Activated CD8-positive, alpha-beta memory T cell treated with anti-CD3 and anti-CD28 coated beads for 48 hours (primary cell): Measurements from ENCODE around the gene ZNF80.
"Not testable (repeated sequence)": the region's sequence is repeated elsewhere in the genome, so short reads cannot be mapped to it uniquely, and the experiment has no call there.

ENCODE experiments used
- DNase-seq, 3 experiments: peaks; one replicate each; pipeline ENCODE4 v3.0.0-alpha.2; 2020; ENCODE audit warnings: low read depth in 2 of 3, low spot score in 2 of 3

ZNF80 gene

DNA sequence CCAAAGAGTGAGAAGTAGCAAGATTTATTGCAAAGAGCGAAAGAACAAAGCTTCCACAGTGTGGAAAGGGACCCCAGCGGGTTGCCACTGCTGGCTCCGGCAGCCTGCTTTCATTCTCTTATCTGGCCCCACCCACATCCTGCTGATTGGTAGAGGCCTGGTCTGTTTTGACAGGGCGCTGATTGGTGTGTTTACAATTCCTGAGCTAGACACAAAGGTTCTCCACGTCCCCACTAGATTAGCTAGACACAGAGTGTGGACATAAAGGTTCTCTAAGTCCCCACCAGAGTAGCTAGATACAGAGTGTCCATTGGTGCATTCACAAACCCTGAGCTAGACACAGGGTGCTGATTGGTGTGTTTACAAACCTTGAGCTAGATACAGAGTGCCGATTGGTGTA lies at the start of gene ZNF80:
Gene ZNF80, minus strand, starts transcription at position 101 of the 400 bp plus-strand sequence. CDS start 504 bp downstream, outside the sequence.
- DNase-seq, result not testable (repeated sequence)

DNA sequence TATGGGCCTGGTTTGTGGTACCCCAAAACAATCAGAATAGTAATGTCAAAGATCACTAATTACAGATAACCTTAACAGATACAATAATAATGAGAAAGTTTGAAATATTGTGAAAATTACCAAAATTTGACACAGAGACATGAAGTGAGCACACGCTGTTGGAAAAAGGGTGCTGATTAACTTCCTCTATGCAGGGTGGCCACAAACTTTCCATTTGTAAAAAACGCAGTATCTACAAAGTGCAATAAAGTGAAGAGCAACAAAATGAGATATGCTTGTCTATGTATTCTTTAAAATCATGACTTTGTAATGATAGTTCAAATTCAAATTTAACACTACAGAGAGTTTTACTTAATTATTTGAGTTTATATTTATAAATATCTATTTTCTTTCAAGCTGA lies 48.9 kb upstream of the ZNF80 start:
- no peak for DNase-seq

DNA sequence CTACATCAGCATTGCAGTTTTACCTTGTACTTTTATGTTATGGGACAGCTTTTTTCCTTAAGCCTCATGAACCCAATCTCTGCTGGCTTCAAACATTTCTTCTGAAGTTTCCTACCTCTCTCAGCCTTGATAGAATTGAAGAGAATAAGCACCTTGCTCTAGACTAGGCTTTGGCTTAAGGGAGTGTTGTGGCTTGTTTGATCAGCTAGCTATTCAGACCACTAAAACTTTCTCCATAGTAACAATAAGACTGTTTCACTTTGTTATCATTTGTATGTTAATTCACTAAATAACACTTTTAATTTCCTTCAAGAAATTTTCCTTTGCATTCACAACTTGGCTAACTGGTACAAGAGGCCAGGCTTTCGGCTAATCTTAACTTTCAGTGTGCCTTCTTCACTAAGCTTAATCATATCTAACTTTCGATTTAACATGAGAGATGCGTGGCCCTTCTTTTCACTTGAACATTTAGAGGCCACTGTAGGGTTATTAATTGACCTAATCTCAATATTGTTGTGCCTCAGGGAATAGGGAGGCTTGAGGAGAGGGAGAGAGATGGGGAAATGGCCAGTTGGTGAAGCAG lies 48.4 kb upstream of the ZNF80 start:
- no peak for DNase-seq

DNA sequence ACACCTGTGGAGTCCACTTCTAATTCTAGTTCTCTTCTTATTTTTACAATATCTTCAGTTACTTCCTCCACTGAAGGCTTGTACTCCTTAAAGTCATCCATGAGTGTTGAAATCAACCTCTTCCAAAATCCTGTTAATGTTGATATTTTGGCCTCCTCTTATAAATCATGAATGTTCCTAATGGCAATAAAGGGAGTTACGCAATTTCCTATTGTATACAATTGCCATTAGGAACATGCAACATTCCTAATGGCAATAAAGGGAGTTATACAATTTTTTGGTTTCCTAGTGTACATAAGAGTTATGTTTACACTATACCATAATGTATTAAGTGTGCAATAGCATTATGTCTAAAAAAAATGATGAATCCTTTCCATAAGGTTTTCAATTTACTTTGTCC lies 47.3 kb upstream of the ZNF80 start:
- no peak for DNase-seq

DNA sequence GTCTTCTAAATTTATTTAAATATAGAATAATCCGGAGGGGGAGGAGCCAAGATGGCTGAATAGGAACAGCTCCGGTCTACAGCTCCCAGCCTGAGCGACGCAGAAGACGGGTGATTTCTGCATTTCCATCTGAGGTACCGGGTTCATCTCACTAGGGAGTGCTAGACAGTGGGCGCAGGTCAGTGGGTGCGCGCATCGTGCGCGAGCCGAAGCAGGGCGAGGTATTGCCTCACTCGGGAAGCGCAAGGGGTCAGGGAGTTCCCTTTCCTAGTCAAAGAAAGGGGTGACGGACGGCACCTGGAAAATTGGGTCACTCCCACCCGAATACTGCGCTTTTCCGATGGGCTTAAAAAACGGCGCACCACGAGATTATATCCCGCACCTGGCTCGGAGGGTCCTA lies 39.5 kb upstream of the ZNF80 start:
- not testable (repeated sequence) for DNase-seq

DNA sequence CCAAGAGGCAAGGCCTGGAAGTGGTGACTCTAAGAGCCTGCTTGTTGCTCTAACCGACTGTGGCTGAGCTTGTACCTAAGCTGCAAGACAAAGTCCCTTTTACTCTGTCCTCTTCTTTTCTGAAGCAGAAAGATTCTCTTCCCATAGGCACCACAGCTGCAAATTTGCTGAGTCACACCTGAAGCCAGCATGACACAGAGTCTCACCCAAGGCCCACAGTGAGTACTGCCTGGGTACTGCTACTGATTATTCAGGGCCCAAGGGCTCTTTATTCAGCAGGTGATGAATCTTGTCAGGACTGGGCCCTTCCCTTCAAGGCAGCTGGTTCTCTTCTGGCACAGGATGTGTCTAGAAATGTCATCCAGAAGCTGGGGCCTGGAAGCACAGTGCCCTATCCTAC lies 37.6 kb upstream of the ZNF80 start:
- DNase-seq, result no peak

DNA sequence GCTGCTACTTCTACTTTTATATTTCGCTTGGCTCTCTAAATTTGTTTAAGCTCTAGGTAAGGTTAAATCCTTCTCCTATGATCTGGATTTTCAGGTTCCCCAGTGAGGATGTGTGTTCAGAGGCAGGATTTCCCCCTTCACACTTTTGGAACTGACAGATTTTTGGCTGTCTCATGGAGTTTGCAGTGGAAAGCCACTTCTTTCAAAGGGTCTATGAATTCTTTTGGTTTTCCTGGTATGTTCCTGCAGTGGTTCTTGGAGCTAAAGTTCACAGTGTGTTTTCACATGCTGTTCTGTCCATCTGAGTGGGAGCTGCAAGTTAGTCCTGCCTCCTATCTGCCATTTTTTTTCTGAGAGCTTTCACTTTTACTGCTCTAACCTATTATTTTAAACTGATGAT lies 34.9 kb upstream of the ZNF80 start:
- no peak for DNase-seq

DNA sequence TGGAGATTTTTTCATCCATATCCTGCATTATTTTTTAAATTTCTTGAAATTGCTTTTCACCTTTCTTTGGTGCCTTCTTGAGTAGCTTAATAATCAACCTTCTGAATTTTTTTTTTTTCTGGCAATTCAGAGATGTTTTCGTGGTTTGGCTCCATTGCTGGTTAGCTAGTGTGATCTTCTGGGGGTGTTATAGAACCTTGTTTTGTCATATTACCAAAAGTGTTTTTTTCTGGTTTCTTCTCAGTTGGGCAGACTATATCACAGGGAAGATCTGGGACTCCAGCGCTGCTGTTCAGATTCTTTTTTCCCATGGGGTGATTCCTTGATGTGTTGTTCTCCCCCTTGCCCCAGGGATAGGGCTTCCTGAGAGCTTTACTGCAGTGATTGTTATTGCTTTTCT lies 32.6 kb upstream of the ZNF80 start:
- DNase-seq, result no peak

DNA sequence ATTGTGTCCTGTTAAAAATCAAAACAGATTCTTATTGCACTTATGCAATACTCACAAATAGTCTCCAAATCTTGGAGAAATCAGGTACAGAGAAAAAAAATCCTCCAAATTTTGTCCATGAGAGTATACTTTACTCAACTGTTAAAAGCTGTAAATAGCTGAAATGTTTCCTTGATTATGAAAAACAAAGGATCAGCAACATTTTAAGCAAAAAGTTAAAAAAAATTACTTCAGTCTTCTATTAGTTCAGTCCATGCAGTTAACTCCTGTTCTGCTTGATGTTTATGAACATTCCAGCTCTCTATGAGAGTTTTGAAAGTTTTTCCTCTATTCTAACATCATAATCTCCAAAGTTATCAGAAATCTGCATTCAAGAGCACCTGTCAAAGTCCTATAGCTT lies 22.8 kb upstream of the ZNF80 start:
- no peak for DNase-seq

DNA sequence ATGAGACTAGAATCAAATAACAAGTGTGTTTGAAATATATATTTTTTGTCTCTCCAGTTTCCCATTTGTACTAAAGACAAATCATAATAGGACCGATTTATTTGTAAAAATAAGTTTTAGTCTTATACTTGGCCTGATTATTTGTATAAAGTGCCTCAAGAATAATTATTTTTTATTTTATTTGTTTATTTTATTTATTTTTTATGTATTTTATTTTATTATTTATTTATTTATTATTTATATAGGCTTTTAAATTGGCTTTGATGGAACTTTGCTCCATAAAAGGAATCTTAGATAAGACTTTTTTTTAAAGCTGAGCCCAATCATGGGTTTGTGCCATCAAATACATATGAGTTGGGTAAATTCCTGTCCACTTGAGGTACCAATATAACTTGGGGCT lies 22.2 kb upstream of the ZNF80 start:
- DNase-seq, result no peak

DNA sequence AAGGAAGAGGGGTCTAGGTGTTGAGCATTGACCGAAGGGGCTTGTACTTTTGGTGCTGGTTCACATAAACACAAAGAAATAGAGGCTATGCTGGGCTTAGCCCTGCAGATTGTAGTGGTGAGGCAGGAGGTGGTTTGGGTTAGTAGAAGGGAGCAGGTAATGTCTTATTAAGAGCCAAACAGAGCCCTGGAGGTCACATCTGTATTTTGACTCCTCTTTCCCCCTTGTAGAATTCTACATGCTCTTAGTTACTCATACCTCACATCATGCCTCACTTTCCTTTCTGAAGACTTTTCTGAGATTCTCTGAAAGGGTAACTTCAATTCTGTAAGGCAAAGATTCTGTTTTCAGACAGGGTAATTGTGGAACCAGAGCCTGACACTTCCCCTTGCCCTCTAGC lies 16.1 kb upstream of the ZNF80 start:
- DNase-seq, result no peak

DNA sequence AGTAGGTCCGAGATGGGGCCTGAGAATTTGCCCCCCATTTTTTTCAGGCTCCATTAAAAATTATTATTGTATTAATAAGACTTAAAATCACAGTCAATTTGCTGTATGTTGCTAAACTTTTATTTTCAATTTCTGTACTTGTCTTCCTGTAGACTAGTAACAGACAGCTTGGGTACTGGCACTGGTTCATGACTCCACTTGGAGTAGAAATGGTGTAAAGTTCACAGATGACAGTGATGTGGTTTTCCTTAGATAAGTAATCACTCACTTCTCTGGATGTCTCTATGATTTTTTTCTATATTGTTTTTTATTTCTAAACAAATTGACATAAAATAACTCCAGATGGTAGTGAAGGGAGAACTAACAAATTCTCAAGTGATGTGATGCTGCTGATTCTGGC lies 15.6 kb upstream of the ZNF80 start:
- no peak for DNase-seq

DNA sequence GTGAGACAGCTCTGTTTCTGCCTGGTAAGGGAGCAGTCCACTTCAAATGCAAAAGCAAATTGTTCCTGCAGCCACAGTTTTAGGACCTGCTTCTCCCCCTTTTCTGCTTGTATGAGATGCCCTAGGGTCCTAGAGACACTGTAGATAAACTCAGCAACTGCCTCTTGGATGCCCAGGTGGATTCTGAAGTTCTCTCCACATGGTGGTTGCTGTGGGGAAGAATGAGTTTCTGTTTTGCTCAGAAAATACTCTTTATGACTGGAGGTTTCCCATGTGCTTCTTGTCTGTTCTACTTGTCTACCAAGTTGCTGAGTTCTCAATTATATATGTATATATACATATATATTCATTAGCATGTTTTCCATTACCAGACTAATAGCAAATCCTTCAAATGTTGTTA lies 5.6 kb upstream of the ZNF80 start:
- no peak for DNase-seq

DNA sequence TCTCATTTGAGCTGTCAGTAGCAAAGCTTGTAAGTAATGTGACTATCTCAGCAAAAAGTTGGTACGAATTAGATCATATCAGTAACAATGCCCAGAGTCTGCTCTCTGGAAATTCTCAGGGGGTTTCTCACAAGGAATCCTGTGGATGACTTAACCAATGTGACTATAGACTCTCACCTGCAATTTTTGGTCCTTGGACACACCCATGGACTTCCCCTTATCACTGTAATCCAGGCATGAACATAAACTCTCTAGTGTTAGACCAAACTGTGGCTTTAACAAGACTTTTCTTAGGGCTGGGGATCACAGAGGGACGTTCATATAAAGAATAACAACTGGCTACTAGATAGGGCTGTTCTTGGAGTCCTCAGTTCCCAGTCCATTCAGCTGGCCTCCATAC lies 3.9 kb upstream of the ZNF80 start:
- DNase-seq, result no peak

DNA sequence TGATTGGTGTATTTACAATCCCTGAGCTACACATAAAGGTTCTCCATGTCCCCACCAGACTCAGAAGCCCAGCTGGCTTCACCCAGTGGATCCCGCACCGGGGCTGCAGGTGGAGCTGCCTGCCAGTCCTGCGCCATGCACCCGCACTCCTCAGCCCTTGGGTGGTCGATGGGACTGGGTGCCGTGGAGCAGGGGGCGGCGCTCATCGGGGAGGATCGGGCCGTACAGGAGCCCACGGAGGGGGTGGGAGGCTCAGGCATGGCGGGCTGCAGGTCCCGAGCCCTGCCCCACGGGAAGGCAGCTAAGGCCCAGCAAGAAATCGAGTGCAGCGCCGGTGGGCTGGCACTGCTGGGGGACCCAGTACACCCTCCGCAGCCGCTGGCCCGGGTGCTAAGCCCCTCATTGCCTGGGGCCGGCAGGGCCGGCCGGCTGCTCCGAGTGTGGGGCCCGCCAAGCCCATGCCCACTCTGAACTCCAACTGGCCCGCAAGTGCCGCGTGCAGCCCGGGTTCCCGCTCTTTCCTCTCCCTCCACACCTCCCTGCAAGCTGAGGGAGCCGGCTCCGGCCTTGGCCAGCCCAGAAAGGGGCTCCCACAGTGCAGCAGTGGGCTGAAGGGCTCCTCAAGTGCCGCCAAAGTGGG lies 888 bp upstream of the ZNF80 start:
- not testable (repeated sequence) for DNase-seq

DNA sequence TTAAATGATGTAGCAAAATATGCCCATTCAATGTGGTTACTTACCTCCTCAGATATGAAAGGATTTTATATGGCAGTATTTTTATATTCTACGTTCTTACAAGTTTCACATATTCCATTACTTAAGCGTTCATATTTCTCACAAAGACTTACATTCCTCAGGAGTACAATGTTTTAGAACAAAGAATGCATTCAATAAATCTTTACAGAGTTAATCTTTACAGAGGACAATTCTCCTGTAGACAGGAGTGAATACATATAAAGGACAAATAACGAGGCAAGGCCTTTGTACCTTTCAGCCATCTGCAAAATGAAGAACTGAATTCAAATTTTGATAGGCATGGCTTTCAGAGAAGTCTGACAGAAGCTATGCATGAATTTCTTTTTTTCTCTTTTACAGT lies 1.9 kb downstream of the ZNF80 start:
- no peak for DNase-seq

DNA sequence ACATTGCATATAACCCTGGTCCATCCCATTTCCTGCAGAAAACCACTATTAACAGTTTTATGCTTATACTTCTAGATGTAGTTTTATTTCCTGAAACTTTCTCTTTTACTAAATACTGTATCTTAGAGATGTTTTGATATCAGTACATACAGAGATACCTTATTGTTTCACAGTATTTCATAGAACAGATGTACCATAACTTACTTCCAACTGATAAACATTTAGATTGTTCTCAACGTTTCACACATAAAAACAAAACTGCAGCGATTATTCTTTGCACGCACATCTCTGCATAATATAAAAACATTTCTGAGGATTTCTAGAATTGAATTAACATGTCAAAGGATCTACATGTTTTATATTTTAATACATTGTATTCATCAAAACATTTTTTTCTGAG lies 2.6 kb downstream of the ZNF80 start:
- DNase-seq, result no peak

DNA sequence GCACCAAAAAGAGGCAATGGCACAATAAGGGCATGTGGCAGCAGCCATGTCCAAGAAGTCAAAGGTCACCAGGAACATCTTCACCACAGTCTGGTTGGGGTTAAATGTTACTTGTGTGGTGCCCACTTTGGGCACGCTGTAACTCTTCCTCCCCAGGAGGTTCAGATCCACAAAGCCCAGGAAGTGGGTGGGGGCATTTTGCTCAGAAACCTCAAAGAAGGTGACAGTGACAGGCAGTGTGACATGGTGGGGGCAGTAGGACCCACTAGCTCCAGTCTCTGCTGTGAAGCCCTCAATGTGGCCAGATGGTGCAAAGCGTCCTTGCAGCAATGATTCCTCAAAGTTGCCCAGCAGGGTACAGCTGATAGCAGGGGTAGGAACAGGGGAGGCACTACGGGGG lies 5.8 kb downstream of the ZNF80 start:
- DNase-seq, result no peak

DNA sequence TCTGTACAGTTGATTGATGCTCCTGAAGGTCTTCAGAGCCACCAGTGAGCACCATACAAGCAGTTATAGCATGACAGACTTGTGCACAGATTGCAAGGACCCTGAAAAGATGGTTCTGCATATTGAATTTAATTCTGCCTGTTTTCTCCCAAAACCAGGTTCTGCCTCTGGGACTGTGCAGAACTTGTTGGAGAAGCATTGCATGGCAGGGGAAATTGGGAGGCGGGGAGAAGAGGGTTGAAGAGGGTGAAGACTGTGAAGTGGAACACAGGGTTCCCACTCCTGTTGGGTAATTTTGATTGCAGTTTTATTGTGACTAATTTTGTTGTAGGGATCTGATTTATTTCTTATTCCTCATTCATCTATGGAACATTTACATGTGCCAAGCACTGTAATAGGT lies 10.3 kb downstream of the ZNF80 start:
- DNase-seq, result no peak

DNA sequence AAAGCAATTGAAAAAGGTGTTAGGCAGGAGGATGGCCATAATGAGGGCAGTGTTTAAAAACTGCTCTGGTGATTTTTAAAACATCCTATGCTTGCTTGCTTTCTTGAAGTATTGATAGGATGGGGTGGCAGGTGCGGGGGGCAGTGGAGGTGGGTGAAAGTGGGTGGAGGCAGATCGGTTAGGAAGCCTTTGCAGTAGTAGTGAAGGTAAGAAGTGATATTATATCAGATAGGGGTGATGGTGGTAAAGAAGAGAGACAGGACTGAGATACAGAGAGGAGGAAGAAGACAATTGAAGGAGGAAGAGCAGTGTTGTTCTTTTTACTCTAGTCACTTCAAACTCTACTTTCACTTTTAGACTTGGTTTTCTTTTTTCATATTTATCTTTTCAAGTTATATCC lies 11.1 kb downstream of the ZNF80 start:
- DNase-seq, result no peak

DNA sequence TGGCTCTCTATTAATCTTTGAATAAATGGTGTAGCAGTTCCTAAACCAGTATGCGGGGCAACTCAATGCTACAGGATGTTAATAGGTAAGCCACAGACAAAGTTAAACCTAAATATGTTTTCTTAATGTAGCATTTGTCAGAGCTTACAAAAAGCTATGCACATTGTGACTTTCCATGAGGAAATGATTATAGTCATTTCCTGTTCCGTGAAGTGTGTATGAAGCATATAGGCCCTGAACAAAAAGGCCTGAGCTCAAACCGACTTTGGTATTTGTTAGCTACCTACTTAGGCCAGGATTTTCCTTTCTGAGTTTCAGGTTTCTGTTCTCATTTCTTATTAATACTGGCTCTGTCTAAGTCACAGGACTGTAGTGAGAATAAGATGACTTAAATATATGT lies 14.2 kb downstream of the ZNF80 start:
- DNase-seq, result no peak

DNA sequence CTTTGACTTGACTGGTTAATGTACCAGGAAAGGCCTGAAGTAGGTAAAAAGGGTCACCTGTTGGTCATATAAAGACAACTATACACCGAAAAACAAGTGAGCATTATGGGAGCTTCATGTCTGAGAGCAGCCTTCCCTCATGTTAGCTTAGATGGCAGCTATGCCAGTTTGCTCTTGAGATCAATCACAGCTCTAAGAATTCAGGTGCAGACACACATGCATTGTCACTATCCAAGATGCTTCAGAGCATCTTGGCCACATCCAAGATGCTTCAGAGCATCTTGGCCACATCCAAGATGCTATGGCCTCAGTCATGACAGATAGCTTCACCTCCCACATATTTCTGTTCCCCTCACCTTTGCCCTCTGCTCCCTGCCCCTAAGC lies 15.5 kb downstream of the ZNF80 start:
- no peak for DNase-seq

DNA sequence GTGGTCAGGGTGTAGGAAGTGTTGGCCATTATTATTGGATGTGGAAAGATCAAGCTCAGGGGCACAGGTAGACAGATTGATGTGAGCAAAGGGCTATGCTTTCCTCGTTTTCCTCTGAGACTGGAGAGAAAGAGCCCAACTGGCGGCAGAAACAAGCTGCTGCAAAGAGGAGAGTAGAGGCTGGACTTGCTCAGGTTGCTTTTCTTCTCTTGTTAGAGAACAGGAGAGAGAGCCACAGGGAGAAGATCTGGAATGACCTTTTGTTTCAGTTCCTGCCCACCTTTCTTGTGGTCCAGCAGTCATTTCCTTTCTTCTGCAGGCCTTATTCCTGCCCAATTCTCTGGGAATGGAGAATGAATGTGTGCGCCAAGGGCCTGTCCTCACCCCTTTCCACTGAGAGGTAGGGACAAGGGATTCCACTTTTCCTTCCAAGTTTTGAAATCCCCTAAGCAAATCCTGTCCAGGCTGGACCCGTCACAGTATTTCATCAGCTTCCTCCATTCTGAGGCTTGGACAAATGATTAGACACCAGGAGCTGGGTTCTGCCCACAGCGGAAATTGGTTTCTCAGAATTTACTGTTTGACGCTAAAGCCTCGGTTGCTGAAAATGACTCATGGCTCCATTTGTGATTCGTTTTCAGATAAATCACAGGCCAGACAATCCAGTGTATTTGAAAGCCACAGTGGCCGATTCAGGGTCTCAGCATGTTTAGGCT lies 16.1 kb downstream of the ZNF80 start:
- peak in 1 of 3 experiments; percentile 43 for DNase-seq
